GM18526 (cell line): Measurements from ENCODE around the gene IQGAP3.

Source experiments
- POLR2A ChIP-seq: IDR thresholded peaks from 3 replicates; pipeline ENCODE4 v1.6.1; 2011; ENCODE audit not compliant: insufficient read length; ENCODE audit errors: extremely low read depth

The IQGAP3 gene

DNA sequence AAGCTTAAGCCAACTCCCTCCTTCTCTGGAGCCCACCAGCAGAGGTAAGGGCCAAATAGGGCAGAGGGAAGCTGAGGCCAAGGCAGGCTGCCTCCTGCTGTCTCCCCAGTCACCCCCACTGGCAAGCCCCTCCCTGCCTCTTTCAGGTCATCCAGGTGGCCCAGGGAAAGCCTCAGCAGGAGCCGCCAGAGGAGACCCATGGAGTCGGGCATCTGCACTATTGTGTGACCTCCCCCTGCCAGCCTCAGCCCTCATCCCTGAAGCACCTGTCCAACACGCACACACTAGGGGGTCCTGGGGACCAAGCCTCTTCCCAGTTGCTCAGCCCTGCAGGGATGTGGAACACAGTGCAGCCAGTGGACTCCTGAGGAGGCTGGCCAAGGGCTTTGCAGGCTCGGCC lies 14.0 kb upstream of the IQGAP3 start:
- no peak for TF ChIP-seq POLR2A

DNA sequence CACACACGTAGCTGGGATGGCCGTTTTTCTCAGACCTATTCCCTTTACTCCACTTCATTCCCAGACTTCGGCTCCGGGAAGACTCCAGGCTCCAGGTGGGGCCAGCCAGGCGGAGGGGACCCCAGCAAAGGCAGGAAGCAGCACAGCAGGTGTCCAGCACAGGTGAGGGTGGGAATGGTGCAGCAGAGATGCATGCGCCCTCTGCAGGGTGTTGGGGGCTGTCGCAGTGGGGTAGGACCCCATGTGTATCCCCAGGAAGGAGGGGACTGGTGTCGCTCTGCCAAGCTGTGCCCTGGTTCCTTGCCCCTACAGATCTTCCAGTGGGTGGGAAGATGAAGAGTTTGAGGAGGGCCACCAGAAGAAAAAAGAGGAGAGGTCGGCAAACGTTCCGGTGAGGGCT lies 12.4 kb upstream of the IQGAP3 start:
- no peak for TF ChIP-seq POLR2A

DNA sequence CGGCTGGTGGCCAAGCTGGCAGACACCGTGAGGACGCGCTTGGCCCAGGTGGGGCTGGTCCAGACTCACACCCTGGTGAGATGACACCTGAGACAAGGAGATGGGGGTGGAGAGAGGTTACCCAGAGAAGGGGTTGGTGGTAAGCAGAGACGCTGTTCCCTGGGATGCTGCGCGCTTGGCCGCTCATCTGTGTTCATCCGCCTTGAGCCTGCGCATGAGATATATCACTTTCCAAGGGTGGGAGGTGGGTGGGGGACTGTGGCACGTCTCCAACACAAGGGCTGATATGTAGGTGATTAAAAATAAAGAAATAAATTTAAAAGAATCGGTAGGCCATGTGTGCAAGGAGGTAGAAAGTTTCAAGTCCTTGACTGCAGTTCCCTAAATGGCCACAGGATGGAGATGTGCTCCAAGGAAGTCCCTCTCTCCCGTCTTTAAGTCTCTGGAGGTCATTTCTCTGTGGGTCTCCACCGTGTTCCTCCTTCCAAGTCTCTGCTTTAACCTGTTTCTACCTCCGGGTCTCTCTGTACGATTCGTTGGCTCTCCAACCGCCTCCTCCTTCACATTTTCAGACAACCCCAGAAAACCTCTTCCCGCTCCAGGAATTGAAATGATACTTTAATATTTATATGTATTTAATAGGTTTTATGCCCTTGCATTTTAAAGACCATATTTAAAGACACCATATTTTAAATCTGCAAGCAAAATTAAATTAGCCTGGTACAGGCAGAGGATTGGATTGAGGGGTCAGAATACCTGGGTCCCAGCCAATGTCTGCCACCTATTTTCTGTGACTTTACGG lies 11.7 kb upstream of the IQGAP3 start:
- TF ChIP-seq POLR2A, result no peak

- TF ChIP-seq POLR2A, result no peak
Measured at GRCh38 chr1:156582388-156583017, 10.1 kb upstream of the IQGAP3 start.

- no peak for TF ChIP-seq POLR2A
Measured at GRCh38 chr1:156581661-156582387, 9.5 kb upstream of the IQGAP3 start.

GRCh38 chr1:156579472-156579871 lies 7.1 kb upstream of the IQGAP3 start, which contains the start of gene TTC24:
Gene TTC24, plus strand, starts transcription at chr1:156579723. Its CDS starts 1,642 bp downstream, at chr1:156581365.
- no peak for TF ChIP-seq POLR2A

GRCh38 chr1:156578055-156578454 lies 5.7 kb upstream of the IQGAP3 start:
- TF ChIP-seq POLR2A, result no peak

DNA sequence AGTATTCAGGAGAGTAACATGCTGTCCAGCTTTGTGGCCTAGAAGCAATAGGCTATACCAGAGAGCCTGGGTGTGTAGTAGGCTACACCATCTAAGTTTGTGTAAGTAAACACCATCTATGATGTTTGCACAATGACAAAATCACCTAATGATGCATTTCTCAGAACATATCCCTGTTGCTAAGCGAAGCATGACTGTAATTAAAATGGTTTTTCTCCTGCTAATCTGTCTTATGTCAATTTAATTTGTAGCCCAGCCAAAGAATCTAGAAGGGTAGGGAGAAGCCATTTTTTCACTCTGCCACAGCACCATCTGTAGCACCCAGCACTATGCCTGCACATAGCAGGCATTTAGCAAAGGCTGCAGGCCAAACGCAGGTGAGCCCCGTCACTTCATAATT lies 5.2 kb upstream of the IQGAP3 start:
- no peak for TF ChIP-seq POLR2A

DNA sequence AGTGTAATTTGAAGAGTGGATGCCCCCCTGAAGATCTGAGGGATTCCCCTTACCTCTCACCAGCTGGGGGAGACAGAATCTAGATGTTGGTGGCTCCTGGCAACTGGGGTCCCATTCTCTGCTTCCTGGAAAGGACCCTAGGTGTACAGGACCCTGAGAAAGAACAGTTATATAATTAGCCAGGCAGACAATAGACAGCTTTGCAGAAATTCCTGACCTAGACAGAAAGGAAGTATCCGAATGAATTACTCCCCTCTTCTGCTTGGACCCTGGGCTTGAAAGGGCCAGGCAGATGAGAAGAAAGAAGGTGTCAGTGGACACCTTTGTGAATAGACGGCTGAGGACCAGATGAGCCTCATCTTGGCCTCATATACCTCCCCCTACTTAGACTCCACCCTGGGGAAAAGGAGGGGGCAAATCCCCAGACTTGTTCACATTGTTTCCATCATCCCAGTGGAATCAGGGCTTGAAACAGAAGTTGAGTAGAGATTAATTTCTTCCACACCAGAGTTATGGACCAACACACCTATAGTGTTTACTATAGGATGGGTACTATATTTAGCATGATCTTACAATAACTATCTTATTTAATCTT lies 1.8 kb upstream of the IQGAP3 start:
- no peak for TF ChIP-seq POLR2A

DNA sequence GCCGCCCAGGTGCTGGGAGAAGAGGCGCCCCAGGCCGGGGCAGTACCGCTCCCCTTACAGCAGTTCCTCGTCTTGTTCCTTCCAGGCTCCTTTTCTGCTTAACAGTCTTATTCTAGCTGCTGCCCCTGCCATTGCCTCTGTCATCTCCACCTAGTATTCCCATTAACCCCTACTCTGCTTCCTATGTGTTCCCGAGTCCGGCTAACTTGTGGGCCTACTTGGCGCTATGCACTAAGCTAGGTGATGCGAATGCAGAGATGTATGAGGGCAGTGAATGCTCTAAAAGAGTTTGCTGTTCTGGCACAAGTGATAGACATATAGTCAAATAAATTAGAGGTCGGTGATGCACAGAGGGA lies 276 bp upstream of the IQGAP3 start:
- TF ChIP-seq POLR2A, result no peak

DNA sequence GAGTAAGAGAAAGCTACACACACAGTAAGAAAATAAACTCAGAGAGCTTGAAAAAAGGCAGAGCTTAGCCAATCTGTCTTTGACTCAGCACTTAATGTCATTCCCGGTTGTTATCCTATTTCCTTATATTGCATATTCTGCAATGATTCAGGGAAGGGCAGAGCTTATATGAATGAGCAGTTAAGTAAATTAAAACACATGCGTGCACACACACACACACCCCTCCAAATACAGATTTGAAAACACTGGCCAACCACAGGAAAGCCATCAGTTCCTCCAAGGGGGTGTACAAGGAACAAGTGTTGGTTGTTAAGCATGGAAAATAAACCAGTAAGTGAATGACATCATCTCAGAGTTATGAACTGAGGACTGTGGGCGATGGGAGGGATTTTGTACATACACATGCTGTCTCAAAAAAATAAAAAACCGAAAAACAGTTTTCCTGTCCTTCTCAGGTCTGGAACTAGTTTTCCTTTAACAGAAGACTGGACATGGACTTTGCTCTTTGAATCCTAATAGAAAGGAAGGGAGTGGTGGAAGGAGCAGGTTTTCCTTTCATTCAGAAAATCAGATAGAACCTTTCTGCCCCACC lies 1.0 kb downstream of the IQGAP3 start:
- TF ChIP-seq POLR2A, result no peak

GRCh38 chr1:156566436-156566835 lies 5.9 kb downstream of the IQGAP3 start:
- no peak for TF ChIP-seq POLR2A

GRCh38 chr1:156565519-156565918 lies 6.8 kb downstream of the IQGAP3 start:
- no peak for TF ChIP-seq POLR2A

DNA sequence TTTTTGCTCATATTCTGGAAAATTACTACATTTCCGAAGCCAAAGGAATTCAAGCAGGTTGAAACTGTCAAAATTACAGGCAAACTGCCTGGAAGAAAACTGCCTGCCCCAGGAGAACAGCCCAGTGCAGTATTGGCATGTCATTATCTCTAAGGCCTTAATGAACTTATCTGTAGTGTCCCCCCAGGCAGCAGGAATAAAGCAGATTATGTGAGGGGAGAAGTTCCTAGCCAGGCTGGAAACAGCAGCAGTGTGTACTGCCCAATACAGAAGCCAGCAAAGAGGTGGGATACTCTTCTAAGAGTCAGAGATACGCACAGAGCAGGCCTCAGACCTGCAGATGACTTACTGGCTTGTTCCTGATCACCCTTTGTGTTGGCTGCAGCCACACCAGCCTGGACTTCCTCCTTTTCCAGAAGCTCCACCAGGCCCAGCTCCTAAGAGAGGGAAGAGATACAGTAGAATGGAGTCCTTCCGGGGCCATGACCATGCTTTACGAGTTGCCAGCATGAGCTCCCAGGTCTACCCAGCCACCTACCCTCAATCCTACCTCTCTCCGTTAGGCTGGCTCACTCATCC lies 11.7 kb downstream of the IQGAP3 start:
- no peak for TF ChIP-seq POLR2A

- no peak for TF ChIP-seq POLR2A
Measured at GRCh38 chr1:156559797-156560385, 12.5 kb downstream of the IQGAP3 start.
